ENCODE measurements around the gene PAGE2B.
"Not testable (repeated sequence)": the region's sequence is repeated elsewhere in the genome, so short reads cannot be mapped to it uniquely, and the experiment has no call there.

The PAGE2B gene

DNA sequence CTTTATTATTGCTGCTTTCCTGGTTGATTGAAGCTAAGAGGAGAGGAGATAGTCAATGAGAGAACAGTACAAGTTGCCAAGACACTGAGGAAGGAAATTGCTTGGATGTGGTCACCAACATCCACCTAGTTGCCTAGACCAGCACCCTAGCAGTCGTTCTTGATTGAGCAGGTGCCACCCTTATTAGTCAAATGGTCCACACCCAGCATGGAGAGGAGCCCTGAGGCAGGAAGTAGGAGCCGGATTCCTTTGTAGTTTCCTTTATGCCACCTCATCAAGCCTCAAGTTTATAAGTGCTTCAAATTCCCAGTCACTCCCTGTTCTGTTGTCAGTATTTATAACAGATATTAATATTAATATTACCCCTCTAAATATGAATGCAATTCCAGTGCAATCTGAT is 33.1 kb downstream of the PAGE2B start:
- no peak for DNase-seq

DNA sequence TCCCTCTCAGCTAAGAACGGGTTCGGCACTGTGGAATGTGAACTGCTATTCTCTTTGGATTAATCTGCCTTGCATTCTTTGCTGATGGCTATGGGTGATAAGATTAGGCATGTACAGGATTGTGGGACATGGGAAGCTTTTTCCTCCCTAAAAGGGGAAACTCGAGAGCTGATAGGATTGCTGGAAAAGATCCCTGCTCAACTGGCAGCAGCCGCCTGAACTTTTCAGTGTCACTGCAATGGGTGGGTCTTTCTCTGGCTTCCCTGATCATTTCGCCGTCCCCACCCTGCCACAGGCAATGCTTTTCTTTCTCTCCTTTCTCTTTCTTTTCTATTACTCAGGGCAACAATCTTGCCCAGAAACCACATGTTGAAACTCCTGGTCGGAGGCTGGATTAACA is 34.5 kb downstream of the PAGE2B start:
- DNase-seq, result no peak

DNA sequence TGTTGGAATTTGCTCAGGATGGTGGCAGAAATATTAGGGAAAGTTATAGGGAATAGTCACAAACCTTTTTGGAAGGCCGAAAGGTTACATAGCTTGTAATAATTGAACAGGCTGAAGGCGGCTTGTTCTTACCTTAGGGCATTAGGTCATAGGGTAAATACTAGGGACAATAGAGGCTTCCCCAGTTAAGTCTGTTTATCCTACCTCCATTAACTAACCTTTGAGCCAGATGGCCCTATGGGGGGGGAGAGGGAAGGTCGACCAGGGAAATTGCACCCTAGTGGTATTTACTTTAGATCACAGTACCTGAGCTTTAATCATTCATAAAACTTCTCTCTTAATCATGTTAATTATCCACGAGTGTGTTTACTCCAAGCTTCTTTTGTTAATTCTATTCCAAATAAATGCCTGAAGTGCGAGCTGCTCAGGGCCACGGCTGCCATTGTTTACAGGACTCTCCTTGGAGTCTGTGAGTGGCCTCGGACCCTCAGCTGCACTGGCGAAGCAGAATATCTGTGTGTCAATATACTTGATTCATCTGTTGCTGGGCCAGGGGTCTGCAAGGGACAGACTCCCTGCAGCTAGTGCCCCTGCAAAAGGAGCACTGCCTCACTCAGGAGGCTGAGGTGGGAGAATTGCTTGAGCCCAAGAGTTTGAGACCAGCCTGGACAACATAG is 36.9 kb downstream of the PAGE2B start:
- no peak for DNase-seq

DNA sequence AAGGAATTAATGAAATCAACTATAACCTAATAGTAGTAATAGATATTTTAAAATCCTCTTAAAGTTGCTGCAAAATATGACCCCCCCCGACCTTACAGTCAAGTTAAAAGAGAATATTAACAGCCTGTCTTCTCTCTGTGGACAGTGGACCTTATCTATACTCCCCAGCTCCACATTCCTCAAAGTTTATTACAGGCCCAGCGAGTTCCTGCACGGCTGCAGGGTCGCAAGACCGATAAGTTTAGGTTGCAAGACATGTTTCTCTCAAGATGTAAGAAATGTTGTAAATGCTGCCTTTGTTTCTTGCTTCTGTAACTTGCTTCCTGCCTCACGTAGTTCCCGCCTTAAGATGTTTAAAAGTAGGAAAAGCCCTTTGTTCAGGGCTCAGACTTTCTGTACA is 41.8 kb downstream of the PAGE2B start:
- DNase-seq, result not testable (repeated sequence)

DNA sequence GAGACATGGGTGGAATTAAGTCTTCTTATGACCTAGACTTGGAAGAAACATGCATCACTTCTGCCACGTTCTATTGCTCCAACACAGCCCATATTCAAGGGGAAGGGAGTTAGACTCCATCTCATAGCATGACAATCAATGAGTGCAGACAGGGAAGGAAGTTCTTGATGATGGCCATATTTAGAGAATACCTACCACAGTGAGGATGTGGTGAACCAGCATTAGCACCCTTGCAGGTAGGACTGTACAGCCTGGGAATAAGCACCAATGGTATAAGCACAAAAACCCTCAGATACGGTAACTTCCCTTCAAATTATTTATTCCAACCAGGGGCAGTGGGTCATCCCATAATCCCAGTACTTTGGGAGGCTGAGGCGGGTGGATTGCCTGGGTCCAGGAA is 43.7 kb downstream of the PAGE2B start:
- DNase-seq, result no peak

DNA sequence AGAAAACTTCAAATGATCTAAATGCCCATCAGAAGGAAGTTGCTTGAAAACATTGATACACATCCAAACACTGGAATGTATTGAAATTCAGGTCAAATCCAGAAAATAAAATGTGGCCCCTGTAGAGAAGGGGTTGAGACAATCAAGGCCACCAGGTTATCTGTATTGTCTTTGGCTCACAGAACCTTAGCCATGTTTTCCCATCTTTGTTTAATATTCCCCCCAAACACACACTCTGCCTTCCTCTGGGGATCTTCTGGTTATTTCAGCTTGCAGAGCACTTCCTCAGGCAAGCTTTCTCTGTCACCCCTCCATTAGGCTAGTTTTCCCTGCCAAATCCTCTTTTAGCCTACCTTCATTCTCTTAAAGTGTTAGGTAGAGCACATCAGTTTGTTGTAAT is 44.4 kb downstream of the PAGE2B start:
- no peak for DNase-seq

DNA sequence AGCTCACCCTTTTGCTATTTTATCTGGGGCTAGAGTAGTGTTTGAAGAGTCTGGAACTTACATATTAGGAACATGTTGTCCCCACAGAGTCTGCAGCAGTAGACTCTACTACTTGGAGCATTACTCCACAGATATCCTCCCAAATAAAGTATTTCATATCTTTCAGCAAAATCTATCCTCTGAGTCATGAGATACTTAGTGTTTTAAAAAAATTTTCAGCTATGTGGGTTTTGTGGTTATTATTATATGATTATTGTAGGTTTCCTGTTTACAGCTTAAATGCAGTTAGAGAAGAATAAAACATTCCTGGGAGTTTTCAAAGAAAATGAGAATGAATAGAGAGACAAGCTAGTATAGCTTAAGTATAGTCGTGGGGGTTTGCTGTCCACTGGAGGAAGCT is 44.9 kb downstream of the PAGE2B start:
- DNase-seq, result no peak

DNA sequence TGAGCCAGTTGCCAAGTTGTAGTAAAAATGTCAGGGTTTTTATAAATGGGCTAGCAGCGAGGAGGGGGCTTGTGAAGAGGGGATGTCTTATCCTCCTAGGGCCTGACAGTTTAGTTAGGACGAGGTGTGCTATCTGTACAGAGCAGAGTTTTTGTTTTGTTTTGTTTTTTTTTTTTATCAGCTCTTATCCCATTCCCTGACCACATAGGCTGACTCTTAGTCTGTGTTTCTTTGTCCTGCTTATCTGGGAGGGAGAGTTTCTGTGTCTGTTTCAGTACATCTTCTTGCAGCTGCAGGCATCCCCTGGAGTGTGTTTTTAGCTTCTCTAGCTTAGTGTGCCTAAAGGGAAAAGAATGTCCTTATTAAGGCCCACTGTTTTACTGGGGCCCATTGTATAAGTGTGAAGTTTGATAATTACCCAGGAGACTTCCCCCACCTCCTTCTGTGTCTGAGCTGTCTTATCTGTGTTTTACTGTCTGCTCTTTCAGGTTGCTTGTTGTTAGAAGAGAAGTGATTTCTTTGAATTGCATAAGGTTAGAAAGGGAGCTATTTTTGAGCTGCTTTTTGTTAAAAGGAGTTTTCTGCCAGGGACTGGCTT is 46.0 kb downstream of the PAGE2B start:
- DNase-seq, result no peak

DNA sequence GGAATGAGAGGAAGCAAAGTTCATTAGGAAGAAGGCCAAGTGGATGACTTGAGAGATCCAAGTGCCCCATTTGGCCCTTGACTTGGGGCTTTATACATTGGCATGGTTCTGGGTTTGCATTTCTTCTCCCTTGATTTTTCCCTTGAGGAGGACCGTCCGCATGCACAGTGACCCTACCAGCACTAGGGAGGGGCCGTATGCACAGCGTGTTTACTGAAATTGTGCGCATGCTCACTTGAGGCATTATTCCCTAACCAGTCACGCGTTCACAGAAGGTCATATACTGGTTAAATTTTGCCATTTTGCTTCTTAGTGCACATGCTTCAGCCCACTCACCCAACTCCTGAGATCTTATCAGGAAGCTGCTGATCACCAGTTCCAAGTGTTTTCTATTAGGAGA is 49.1 kb downstream of the PAGE2B start:
- DNase-seq, result no peak

DNA sequence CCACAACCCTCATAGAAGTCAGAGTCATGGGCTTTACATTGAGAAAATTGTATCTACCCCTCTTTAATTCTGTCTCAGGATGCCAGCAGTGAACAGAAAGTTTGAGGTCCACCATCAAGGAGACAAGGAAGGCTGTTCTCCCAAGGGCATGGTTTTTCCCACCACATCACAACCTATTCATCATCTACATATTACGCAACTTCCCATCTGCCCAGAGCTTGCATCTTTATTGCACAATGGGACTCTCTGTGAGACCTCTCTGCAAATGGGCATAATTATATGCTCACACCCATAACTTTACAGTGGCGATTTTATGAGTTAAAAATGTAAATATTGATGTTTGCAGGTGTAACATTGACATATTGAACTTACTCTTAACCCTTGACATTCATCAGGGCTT is 52.9 kb downstream of the PAGE2B start:
- no peak for DNase-seq
